MCF 10A (cell line): Measurements from ENCODE around the gene CABLES1. TPM values are rescaled to one million over a fixed set of nuclear protein-coding genes. Genes with fewer than 3 reads are reported as not detected.
"Not testable (repeated sequence)": the region's sequence is repeated elsewhere in the genome, so short reads cannot be mapped to it uniquely, and the experiment has no call there.

Experiments
- BruUV-seq: library from RNA; stranded (reverse); fragments of 400-500 nt; replicated peaks from 2 replicates; lab custom pipeline; 2021; lab: Mats Ljungman, UMichigan
- CTCF ChIA-PET: fragments of 300-600 bp; sonication (Branson Sonifier 250); formaldehyde crosslinking; extraction: SDS; loops from one replicate; lab custom pipeline; 2021; ENCODE audit warnings: antibody characterized with exemption, inconsistent platforms; lab: Yijun Ruan, JAX
- POLR2A ChIA-PET: fragments of 300-600, 350-650 bp; sonication (Branson Sonifier 250); formaldehyde crosslinking; extraction: SDS; loops from one replicate; lab custom pipeline; 2020; ENCODE audit warnings: antibody characterized with exemption, inconsistent platforms; lab: Yijun Ruan, JAX
- DNase-seq: peaks from one replicate; pipeline ENCODE4 v3.0.0-alpha.2; 2018; ENCODE audit not compliant: unreplicated experiment
- H3K27ac Mint-ChIP-seq: one replicate; pipeline ENCODE4 v1.8.0; 2022; ENCODE audit warnings: mild to moderate bottlenecking, low read depth, mixed read lengths; ENCODE audit not compliant: unreplicated experiment
- H3K27me3 Mint-ChIP-seq: one replicate; pipeline ENCODE4 v1.8.0; 2022; ENCODE audit warnings: mixed read lengths; ENCODE audit not compliant: insufficient read depth, unreplicated experiment
- H3K36me3 Mint-ChIP-seq: one replicate; pipeline ENCODE4 v1.8.0; 2022; ENCODE audit warnings: mild to moderate bottlenecking, moderate library complexity, mixed read lengths; ENCODE audit not compliant: insufficient read depth, unreplicated experiment
- H3K4me1 Mint-ChIP-seq: one replicate; pipeline ENCODE4 v1.8.0; 2022; ENCODE audit warnings: mixed read lengths; ENCODE audit not compliant: insufficient read depth, unreplicated experiment
- H3K4me3 Mint-ChIP-seq: one replicate; pipeline ENCODE4 v1.8.0; 2022; ENCODE audit warnings: mild to moderate bottlenecking, moderate library complexity, mixed read lengths; ENCODE audit not compliant: unreplicated experiment
- H3K9me3 Mint-ChIP-seq: one replicate; pipeline ENCODE4 v1.8.0; 2022; ENCODE audit warnings: mixed read lengths; ENCODE audit not compliant: unreplicated experiment
- CTCF ChIP-seq: fragments of 200-600 bp; IDR thresholded peaks from one replicate; pipeline ENCODE4 v1.8.0; 2022; ENCODE audit warnings: antibody characterized with exemption, mild to moderate bottlenecking; ENCODE audit not compliant: unreplicated experiment
- intact Hi-C: fragments of 100-400 bp; cut with micrococcal nuclease; formaldehyde crosslinking; loops from 2 replicates; pipeline ENCODE4 v1.14.1; 2022
- total RNA-seq: library from RNA; stranded (reverse); gene quantifications from 2 replicates; pipeline ENCODE4 v1.2.3, GENCODE V29; 2022

The CABLES1 gene
- total RNA-seq, 1 experiment from 2014 or later = 3.2 TPM

GRCh38 chr18:23238651-23239349 is 103.5 kb downstream of the CABLES1 start:
- no peak for TF ChIP-seq CTCF
- Mint-ChIP-seq H3K9me3 (no peaks in the 10 kb centered on the region), H3K27me3 (no peaks in the 10 kb centered on the region), H3K36me3 (peaks cover 6% of the 10 kb centered on the region), H3K4me1 (peaks cover 11% of the 10 kb centered on the region), H3K27ac (no peak overlapping the region), H3K4me3 (no peak overlapping the region)
- intact Hi-C loops = loop anchor here (5.0 kb wide), 1 partner anchor 139 kb away; no protein-coding TSS in a partner anchor
- DNase-seq = no peak
- CTCF ChIA-PET = no interaction called here
- no TSS peak for BruUV-seq
- POLR2A ChIA-PET = interaction anchor here (0.6 kb wide), 1 partner anchor 362 kb away, joined by 3 read pairs; no protein-coding TSS in a partner anchor

- BruUV-seq = no TSS peak
- H3K4me1 Mint-ChIP-seq = peaks cover 11% of the 10 kb centered on the region
- H3K9me3 Mint-ChIP-seq = no peaks in the 10 kb centered on the region
- no peak overlapping the region for H3K27ac Mint-ChIP-seq
- H3K27me3 Mint-ChIP-seq = no peaks in the 10 kb centered on the region
- H3K36me3 Mint-ChIP-seq = peaks cover 4% of the 10 kb centered on the region
- no peak for TF ChIP-seq CTCF
- no peak overlapping the region for H3K4me3 Mint-ChIP-seq
- ChIA-PET POLR2A (no interaction called here), CTCF (no interaction called here)
- intact Hi-C loops = loop anchor here (5.0 kb wide), 1 partner anchor 138 kb away; no protein-coding TSS in a partner anchor
- no peak for DNase-seq
Measured at GRCh38 chr18:23239350-23239692, 104.0 kb downstream of the CABLES1 start.

GRCh38 chr18:23239885-23240608 is 104.8 kb downstream of the CABLES1 start:
- intact Hi-C loops = loop anchor here (5.0 kb wide), 1 partner anchor 137 kb away; no protein-coding TSS in a partner anchor
- DNase-seq = no peak
- Mint-ChIP-seq H3K36me3 (no peaks in the 10 kb centered on the region), H3K4me3 (no peak overlapping the region), H3K27ac (no peak overlapping the region), H3K27me3 (no peaks in the 10 kb centered on the region), H3K4me1 (peaks cover 11% of the 10 kb centered on the region), H3K9me3 (no peaks in the 10 kb centered on the region)
- POLR2A ChIA-PET = no interaction called here
- no TSS peak for BruUV-seq
- no peak for TF ChIP-seq CTCF
- CTCF ChIA-PET = no interaction called here

GRCh38 chr18:23240609-23240930 is 105.3 kb downstream of the CABLES1 start:
- Mint-ChIP-seq H3K4me1 (peaks cover 11% of the 10 kb centered on the region), H3K9me3 (no peaks in the 10 kb centered on the region), H3K4me3 (no peak overlapping the region), H3K36me3 (no peaks in the 10 kb centered on the region), H3K27ac (no peak overlapping the region), H3K27me3 (no peaks in the 10 kb centered on the region)
- ChIA-PET POLR2A (no interaction called here), CTCF (no interaction called here)
- no TSS peak for BruUV-seq
- intact Hi-C loops = no loop called here
- no peak for DNase-seq
- TF ChIP-seq CTCF = no peak

- POLR2A ChIA-PET, DNase-seq, intact Hi-C loops, BruUV-seq, H3K27ac Mint-ChIP-seq, H3K9me3 Mint-ChIP-seq, H3K27me3 Mint-ChIP-seq, H3K36me3 Mint-ChIP-seq, H3K4me3 Mint-ChIP-seq: not testable (repeated sequence)
- CTCF ChIA-PET = interaction anchor here (0.6 kb wide), 1 partner anchor 39 kb away, joined by 3 read pairs; no protein-coding TSS in a partner anchor
- peaks cover 11% of the 10 kb centered on the region for H3K4me1 Mint-ChIP-seq
Measured at GRCh38 chr18:23241833-23242496, 106.7 kb downstream of the CABLES1 start.
